PC-9 (cell line): ENCODE results near the gene NELL1.

Source experiments
- CTCF ChIP-seq: fragments of 200-600 bp; sonication (generic); conservative IDR thresholded peaks from 2 replicates; pipeline ENCODE4 v1.6.1; 2017; ENCODE audit warnings: mixed run types, antibody characterized with exemption, mild to moderate bottlenecking, moderate library complexity
- EZH2 ChIP-seq: fragments of 200-600 bp; sonication (generic); IDR thresholded peaks from 2 replicates; pipeline ENCODE4 v1.8.0; 2017; ENCODE audit warnings: antibody characterized with exemption, low read depth

- TF ChIP-seq CTCF (no peak), EZH2 (no peak)
These were observed 7.3 kb downstream of the NELL1 start for GRCh38 chr11:20676658-20677057.
